Glomerular visceral epithelial cell (primary cell): ENCODE measurements around the gene SMCHD1.

Source experiments
- DNase-seq: peaks from one replicate; pipeline ENCODE4 v3.0.0-alpha.2; 2016; ENCODE audit errors: extremely low spot score

Gene SMCHD1

DNA sequence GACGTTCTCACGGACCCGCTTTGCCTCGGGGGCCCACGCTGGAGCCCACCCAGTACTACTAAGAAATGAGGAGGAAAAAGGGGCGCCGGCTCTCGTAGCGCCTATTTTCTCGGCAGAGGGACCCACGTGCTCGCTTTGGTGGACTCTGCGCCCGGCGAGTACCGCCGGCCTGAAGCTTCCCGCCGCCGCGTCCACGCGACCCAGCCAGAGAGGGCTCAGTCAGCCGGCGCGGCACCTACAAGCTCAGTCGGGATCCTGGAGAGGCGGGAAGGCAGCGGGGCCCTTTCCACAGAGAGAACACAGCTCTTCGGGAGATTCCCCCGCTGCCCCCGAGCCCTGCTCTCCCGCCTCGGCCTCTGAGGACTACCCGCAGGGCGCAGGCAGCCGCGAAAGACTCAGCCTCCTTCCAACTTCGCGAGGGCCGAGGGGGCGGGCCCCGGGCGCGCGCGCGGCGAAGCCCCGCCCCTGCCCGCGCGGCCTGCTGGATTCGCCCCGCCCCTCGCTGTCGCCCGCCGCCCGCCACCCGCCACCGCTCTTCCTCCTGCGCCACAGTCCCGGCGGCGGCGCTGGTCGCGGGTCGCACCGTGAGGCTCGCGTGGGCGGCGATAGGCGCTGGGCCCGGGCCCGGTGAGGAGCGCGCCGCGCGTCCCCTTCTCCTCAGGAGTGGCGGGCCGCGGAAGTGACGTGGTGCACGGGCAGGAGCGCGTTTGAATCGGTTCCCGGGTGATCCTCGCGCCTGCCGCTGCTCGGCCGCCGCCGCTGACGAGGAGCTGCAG, at the start of gene SMCHD1:
SMCHD1 (plus strand) TSS at position 549 of the 776 bp plus-strand sequence. CDS start 350 bp downstream, outside the sequence.
- peak; percentile 86 for DNase-seq

DNA sequence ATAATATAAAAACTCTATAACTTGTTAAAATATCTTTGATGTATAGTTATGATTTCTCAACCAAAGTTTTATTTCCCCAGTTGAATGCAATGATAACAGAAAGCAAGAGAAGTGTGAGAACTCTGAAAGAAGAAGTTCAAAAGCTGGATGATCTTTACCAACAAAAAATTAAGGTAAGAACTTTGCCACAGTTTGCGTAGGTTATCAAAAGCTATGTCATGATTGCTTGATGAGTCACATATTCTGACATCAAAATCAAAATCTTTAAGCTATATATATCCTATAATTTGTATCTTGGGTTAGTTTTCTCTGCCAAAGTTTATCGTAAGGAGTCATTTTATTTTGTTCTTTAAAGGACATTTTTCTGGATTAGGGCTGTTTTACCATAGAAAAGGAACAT, 49.2 kb upstream of the SMCHD1 start:
- no peak for DNase-seq

DNA sequence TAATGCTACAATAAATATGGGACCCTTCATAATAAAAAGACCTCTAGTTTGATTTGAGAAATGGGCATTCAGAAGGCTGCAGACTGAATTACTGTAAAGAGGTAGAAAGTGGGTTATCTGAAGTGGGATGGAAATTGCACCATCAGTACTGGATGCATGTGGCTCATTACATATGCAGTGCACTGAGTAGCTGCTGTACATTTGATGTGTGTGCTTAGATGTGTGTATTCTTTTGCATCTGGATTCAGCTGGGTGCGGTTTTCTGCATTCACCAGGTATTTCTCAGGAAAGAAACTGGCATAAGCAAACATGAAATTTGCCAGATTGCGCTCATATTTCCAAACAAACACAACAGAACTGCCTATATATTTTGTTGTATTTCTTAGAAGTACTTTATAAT, 45.9 kb upstream of the SMCHD1 start:
- no peak for DNase-seq

DNA sequence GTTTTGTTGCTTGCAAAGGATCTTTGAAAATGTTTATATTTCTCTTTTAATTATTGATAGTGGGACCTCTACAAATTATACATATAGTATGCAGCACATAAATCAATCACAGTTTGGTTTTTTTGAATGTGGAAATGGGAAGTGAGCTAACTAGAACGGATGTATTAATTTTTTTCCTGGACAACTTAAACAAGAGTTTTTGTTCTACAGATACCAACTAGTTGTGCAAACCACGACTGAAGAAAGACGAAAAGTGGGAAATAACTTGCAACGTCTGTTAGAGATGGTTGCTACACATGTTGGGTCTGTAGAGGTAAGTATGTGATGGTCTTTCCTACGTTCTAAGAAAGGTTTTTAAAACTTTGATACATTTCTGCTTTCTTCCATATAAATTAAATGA, 45.0 kb upstream of the SMCHD1 start:
- no peak for DNase-seq

DNA sequence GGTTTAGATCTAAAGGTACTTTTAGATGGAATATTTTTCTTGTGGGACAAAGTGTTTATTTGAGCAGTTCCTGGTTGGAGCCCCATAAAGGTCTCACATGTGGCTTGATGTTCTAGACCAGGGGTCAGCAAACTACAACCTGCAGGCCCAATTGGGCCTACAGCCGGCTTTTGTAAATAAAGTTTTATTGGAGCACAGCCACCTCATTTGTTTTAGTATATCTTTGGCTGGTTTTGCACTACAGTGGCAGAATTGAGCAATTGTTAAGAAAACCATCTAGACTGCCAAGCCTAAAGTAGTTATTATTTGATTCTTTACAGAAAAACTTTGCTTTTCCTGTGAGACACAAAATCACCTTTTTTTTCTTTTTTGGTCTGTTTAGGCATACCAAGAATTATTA, 42.5 kb upstream of the SMCHD1 start:
- DNase-seq = no peak

DNA sequence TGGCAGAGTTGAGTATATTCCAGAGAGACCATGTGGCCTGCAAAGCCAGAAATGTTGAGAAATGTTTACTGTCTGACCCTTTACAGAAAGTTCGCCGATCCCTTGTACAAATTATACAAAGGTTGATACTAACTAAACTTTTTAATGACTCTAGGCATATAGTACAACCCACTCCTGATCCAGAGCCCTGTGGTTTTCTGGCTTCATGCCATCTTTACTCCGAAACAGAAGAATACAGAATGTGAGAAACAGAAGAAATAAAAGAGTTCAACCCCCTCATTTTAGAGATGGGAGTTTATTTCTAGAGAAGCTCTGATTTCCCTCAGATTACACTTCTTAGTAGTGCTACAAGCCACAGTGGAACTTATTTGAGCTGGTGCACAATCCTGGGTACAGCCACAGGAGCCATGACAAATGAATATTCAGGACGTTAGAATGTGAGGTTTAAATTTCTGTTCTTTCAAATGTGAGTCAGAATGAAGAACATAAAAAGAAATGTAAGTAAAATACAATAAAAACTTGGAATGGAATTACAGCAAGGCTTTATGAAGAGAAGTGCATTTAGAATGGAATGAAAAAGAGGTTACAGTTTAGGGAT, 38.0 kb upstream of the SMCHD1 start:
- no peak for DNase-seq

DNA sequence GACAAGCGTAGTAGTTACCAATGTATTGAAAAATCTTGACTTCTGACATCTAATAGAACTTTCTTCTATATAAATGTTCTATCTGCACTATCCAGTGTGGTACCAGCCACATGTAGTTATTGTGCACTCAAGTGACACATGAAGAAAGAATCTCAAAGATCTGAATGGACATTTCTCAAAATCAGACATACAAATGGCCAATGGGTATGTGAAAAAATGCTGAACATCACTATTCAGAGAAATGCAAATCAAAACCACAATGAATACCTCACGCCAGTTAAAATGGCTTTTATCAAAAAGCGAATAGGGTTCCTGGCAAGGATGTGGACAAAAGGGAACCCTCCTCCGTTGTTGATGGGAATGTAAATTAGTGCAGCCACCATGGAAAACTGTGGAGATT, 37.5 kb upstream of the SMCHD1 start:
- peak; percentile 4 for DNase-seq

DNA sequence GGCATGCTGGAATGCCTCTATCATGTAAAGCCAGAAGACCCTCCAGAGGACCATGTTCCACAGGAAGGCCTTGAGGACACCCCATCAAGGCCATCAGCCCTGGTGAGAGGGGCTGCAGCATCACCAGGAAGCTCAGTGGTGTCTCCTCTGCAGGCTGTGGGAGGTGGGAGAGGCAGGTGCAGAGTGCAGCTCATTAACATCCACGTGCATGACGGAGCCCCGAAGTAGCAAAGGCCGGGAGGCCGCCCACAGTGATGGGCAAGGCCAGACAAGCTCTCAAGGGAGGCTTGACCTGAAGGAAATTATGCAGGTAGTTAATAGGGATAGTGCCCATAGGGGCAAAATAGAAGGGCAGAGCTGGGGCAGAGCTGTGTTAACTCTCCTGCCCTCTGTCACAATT, 30.3 kb upstream of the SMCHD1 start:
- no peak for DNase-seq

DNA sequence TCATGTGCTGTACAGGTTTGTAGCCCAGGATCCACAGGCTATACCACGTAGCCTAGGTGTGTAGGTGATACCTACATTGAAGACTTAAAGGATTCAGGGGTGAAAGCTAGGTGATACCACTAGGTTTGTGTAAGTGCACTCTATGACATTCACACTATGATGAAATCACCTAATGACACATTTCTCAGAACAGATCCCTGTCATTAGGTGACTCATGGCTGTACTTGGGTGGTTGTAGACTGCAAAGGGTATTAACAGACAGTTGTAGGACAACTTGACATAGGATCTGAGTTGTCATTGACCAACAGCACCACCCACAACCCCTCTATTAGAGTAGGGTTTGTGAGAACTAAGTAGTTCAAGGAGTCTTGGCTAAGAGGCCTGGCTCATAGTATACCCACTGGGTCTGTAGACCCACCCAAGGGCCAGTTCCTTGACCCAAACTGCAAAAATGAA, 27.7 kb upstream of the SMCHD1 start:
- DNase-seq = peak; percentile 22

DNA sequence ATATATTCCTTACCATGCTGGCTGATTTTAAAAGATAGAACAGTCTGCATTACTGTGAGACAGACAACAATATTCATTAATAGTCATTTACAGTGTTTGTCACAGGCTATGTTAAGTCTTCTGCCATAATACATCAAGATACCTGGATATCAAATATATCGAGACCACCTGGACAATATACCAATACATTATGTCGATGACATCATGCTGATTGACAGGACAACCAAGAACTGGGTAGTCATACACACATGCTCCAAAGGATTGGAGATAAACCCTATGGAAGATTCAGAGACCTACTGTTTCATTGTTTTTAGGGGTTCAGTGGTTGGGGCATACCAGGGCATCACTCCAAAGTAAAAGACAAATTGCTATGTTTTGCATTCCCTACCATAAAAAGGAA, 26.5 kb upstream of the SMCHD1 start:
- DNase-seq = no peak

DNA sequence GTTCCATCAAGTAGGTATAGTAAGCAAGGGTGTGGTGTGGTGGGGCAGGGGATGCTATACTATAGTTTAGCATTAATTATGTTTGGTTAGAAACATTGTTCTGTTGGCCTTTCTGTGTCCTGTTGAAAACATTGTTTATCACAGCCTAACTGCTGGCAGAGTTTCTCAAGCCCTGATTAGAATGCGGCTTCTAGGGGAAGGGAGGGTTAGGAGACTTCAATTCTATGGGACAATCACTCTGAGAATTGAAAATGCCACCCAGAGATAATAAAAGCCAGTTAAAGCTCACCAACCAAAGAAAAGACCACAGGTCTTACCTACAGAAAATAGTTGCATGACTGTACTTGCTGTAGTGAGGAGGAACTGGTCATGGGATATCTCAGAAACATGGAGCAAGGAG, 19.9 kb upstream of the SMCHD1 start:
- DNase-seq = no peak

DNA sequence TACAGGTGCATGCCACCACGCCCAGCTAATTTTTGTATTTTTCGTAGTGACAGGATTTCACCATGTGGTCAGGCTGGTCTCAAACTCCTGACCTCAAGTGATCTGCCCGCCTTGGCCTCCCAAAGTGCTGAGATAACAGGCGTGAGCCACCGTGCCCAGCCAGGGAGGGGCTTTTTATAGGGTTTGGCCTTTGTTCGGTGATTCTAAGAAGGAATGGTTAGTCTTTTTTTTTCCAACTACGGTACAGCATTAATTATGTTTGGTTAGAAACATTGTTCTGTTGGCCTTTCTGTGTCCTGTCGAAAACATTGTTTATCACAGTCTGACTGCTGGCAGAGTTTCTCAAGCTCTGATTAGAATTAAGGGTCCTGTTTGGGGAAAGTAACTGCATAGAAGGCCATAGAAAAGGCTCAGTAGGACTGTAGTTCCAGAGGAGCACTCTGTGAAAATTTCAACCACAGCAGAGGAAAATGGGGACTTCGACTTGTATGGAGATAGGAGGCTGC, 19.3 kb upstream of the SMCHD1 start:
- DNase-seq = no peak

DNA sequence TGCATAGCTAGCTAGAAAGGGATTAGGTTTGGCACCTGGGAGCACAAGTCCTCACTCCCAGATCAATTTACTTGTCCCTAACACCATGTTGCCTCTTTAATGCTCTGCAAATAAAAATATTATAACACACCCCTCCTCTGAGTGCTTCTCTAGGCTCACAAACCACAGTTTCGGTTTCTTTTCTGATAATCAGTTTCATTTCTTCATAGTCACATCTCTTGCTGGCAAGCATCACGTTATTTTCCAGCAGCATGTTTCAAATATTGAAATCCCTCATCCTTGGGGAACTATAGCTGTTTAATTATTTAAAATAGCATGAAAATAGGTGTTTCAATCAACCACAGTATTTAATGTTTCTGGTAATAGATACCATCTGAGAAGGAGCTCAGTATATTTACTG, 13.9 kb upstream of the SMCHD1 start:
- DNase-seq = no peak

DNA sequence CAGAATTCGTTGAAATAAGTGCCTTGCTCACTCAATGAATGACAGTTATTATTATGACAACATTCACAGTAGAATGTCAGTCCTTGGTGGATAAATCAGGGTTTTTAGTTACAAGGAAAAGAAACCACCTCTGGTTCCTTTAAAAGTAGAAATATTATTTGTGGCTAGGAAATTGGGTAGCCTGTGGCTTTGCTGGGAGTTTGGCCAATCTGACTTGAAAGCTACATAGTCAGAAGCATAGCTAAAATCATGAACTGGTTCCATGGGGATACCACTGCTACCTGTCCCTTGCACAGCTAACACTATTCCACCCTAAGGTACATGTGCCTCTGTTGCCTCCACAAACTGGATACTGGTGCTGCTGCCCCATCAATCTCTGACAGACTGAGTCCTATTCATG, 12.8 kb upstream of the SMCHD1 start:
- no peak for DNase-seq

DNA sequence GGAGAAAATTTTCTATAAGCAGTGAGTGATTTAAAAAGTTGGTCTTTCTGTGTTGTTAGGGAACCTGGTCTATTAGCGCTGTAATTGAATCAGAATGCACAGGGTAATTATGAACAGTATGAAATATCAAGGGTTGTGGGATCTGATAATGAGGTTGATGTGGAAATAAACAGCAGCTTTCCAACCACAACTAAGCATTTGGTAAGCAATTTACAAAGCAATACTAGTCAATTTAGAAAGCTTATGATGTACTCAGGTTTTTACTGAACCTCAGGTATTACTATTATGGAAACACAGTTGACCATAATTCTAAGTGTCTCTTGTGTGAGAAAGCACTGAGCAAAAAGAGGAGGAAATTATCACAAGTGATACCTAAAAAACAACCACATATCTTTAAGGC, 11.0 kb upstream of the SMCHD1 start:
- DNase-seq = no peak

DNA sequence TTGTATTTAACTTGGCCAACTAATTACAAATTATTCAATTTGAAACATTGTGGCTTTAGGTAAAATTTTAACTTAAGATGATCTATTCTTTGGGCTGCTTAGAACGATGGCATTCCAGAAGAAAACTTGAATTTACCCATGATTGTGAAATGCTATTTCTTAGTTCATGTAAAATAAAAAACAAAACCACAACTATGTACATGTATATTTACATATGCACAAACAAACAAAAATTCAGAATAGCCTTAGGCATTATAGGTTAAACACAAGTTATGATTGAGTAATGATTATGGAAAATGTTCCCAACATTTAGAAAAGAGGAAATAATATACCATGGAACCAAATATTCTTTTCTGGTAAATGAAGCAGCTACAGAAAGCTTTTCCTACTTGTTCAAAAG, 3.5 kb upstream of the SMCHD1 start:
- DNase-seq = no peak

DNA sequence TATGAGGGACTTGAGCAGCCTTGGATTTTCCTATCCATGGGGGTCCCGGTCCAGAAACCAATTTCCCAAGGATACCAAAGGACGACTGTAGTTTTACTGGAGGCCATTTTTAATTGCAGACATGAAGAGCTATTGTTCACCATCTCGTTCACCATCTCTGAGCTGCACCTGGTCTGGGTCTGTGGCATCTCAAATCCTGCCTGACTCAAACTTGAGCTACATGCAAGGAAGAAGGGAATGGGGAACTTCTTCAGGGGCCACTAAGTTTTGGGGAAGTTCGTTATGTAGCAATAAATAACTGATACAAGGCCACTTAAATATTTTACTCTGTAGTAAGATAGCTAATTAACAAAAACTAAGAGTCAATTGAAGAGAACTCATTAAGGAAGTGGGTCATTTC, 2.1 kb upstream of the SMCHD1 start:
- no peak for DNase-seq

DNA sequence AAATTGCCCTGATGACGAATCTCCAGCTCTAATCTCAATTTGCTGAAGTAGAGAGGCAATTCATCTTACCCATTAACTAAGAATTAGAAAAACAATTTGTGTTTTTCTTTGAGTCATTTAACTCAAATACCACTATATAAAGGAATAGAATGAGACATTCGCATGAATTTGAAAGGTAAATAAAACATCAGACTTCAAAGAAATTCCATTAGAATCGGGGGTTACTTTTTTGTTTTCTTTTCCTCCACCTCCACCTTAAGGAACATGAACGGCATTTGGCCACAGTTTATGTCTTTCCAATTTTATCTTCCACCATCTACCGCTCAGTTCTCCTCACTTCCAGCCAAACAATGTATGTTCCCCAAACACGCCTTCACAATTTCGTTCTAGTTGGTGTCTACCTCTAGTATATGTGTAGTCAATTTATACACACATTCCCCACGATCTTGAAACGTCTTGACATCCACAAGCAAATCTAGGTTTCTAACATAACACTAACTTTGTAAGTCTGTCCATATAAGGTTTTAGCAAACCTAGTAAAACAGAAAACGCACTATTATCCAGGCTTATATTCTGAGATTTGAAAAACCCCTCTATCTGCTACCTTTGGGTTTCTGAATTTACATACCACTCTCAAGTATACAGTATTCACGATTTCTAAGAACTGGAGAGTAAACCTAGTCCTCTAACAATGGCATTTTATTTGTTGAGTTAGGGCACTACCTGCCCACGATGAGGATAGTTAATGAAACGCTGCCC, 1.2 kb upstream of the SMCHD1 start:
- DNase-seq = no peak

DNA sequence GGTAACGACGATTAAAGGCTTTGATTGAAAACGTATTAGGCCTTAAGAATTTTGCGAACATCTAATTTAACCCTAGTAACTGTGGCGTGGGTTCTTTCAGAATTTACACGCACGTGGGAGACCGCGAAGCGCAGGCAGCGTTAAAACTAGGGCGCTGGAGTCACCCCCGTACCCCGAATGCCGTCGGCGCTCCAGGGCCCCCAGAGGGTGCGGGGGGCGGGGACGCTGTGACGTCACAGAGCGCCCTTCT, 673 bp upstream of the SMCHD1 start:
- no peak for DNase-seq

DNA sequence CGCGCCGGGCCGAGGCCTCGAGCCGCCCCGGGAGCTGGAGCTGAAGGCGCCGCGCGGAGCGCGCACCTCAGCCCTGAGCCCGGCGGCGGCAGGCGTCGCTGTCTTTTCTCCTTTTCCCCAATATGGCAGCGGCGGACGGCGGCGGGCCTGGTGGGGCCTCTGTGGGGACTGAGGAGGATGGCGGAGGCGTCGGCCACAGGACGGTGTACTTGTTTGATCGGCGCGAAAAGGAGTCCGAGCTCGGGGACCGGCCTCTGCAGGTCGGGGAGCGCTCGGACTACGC, 369 bp downstream of the SMCHD1 start:
- DNase-seq = no peak

DNA sequence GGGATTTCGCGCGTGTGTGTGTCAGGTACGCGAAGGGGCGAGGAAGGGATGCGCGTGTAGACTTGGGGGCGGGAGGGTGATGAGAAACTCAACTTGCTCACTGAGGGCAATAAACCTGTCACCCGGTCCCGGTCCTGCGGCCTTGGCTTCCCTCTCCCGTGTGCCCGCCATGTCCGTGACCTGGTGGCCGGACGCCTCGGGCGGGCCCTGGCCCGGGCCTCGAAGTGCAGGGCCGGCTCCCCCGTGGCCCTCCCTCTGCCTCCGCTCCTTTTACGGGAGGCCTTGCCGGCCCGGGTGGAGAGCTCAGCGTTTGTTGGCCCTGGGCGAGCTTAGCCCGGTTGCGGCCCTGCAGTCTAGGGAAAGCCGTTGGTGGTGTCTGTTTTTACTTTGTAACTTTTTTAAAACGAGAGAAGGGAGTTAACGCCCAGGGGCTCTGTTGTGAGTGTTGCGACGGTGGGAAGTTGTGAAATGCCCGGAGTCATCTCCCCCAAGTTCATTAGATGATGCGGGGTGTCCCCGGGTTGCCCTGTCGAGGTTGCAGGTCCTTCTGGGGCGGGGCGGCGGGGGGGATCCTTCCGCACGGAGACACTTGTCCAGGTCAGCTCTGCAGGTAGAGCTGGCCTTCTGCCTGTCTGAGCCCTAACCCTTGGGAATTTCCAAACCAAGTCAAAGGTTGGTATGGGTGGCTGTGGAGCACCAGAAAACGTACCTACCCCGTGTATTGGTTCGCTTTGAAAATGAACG, 883 bp downstream of the SMCHD1 start:
- DNase-seq = peak; percentile 35

DNA sequence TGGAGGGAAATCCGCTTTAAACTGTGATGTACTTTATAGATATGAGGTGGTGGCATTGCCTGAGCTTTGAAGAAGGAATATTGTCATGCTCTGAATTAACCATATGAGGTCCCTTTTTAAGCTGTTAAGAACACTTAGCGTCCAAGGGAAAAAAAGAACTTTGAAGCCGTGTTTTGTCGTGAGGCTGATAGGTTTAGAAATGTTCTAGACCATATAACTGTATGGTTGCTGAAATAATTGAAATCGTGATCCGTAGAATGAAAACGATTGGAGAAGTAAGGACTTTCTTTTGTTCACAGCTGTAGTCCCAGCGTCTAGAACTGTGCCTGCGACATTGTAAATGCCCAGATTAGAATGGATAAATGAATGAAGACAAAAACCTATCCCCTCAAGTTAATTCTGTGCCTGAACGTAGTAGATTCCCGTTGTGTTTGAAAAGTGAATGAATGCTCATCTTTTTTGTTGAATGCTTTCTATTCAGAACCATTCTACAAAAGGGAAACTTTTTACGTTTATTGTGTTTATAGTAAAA, 1.5 kb downstream of the SMCHD1 start:
- no peak for DNase-seq
